ENCODE measurements around the gene ATP6V1A.

Gene ATP6V1A

GRCh38 chr3:113745756-113746547 is 883 bp upstream of the ATP6V1A start, which contains the start of gene NAA50:
TSS of gene NAA50 (minus strand) at chr3:113746249. CDS start at chr3:113745949, 300 bp downstream.
- peak; percentile 86 to 91 (median 86) for DNase-seq (ENCODE audit: low read depth in 2 of 3, low spot score in 2 of 3)

- DNase-seq (ENCODE audit: low read depth in 2 of 3, low spot score in 2 of 3): peak; percentile 7 to 16 (median 10)
Measured at GRCh38 chr3:113747283-113748046, 630 bp downstream of the ATP6V1A start.

GRCh38 chr3:113751141-113751540 is 4.3 kb downstream of the ATP6V1A start:
- DNase-seq (ENCODE audit: low read depth in 2 of 3, low spot score in 2 of 3): no peak

GRCh38 chr3:113753376-113753985 is 6.6 kb downstream of the ATP6V1A start:
- no peak for DNase-seq (ENCODE audit: low read depth in 2 of 3, low spot score in 2 of 3)

- DNase-seq (ENCODE audit: low read depth in 2 of 3, low spot score in 2 of 3): no peak
Measured at GRCh38 chr3:113754494-113755159, 7.8 kb downstream of the ATP6V1A start.

- DNase-seq (ENCODE audit: low read depth in 2 of 3, low spot score in 2 of 3): no peak
Measured at GRCh38 chr3:113758389-113759024, 11.7 kb downstream of the ATP6V1A start.

GRCh38 chr3:113764698-113765097 is 17.9 kb downstream of the ATP6V1A start:
- DNase-seq (ENCODE audit: low read depth in 2 of 3, low spot score in 2 of 3): no peak

GRCh38 chr3:113769551-113769950 is 22.7 kb downstream of the ATP6V1A start:
- DNase-seq (ENCODE audit: low read depth in 2 of 3, low spot score in 2 of 3): no peak

GRCh38 chr3:113771993-113772392 is 25.2 kb downstream of the ATP6V1A start:
- DNase-seq (ENCODE audit: low read depth in 2 of 3, low spot score in 2 of 3): no peak

- no peak for DNase-seq (ENCODE audit: low read depth in 2 of 3, low spot score in 2 of 3)
Measured at GRCh38 chr3:113773381-113773780, 26.5 kb downstream of the ATP6V1A start.

GRCh38 chr3:113775516-113775915 is 28.7 kb downstream of the ATP6V1A start:
- no peak for DNase-seq (ENCODE audit: low read depth in 2 of 3, low spot score in 2 of 3)

GRCh38 chr3:113776564-113776963 is 29.7 kb downstream of the ATP6V1A start:
- no peak for DNase-seq (ENCODE audit: low read depth in 2 of 3, low spot score in 2 of 3)

- no peak for DNase-seq (ENCODE audit: low read depth in 2 of 3, low spot score in 2 of 3)
Measured at GRCh38 chr3:113783463-113783862, 36.6 kb downstream of the ATP6V1A start.

- no peak for DNase-seq (ENCODE audit: low read depth in 2 of 3, low spot score in 2 of 3)
Measured at GRCh38 chr3:113783980-113784379, 37.1 kb downstream of the ATP6V1A start.

GRCh38 chr3:113791381-113791780 is 44.5 kb downstream of the ATP6V1A start:
- DNase-seq (ENCODE audit: low read depth in 2 of 3, low spot score in 2 of 3): no peak

GRCh38 chr3:113794526-113794925 is 47.7 kb downstream of the ATP6V1A start:
- DNase-seq (ENCODE audit: low read depth in 2 of 3, low spot score in 2 of 3): no peak

- no peak for DNase-seq (ENCODE audit: low read depth in 2 of 3, low spot score in 2 of 3)
Measured at GRCh38 chr3:113795693-113796092, 48.9 kb downstream of the ATP6V1A start.

- no peak for DNase-seq (ENCODE audit: low read depth in 2 of 3, low spot score in 2 of 3)
Measured at GRCh38 chr3:113802795-113803455, 56.1 kb downstream of the ATP6V1A start.

- DNase-seq (ENCODE audit: low read depth in 2 of 3, low spot score in 2 of 3): no peak
Measured at GRCh38 chr3:113804661-113805060, 57.8 kb downstream of the ATP6V1A start.

GRCh38 chr3:113805249-113805648 is 58.4 kb downstream of the ATP6V1A start:
- DNase-seq (ENCODE audit: low read depth in 2 of 3, low spot score in 2 of 3): no peak

All from activated CD8-positive, alpha-beta memory T cell treated with anti-CD3 and anti-CD28 coated beads for 48 hours (primary cell).